ENCODE results near the gene SORCS3. TPM values are rescaled to one million over a fixed set of nuclear protein-coding genes. Genes with fewer than 3 reads are reported as not detected.

SORCS3 gene
- total and polyA plus RNA-seq, 2 of the 13 experiments (the other 11 are each of a cell fraction or from before 2014, with no cell fraction given) = 0.07 TPM; not detected in 1

GRCh38 chr10:104613406-104613805 lies 27.7 kb upstream of the SORCS3 start:
- ATAC-seq (no peak), FAIRE-seq (no peak), DNase-seq (ENCODE audit: low spot score) (no peak)
- ChIA-PET CTCF (ENCODE audit: low intra/inter-chr PET ratio, low total read pairs) (interaction anchor here (1.5 kb wide), 1 partner anchor 33 kb away, joined by 5 read pairs; no protein-coding TSS in a partner anchor), POLR2A (no interaction called here)
- intact Hi-C loops (cut with micrococcal nuclease; ENCODE audit: unreplicated experiment) = no loop called here
- no peak for TF ChIP-seq ZBTB39 (CRISPR knock-in tag; IDR thresholded peaks at IDR 0.05)
- TF ChIP-seq MATR3 (CRISPR knock-in tag; IDR thresholded peaks at IDR 0.05) = no peak
- TF ChIP-seq NCOA1 (CRISPR knock-in tag; IDR thresholded peaks at IDR 0.05) = no peak
- no peak for TF ChIP-seq NR1H2 (CRISPR knock-in tag; IDR thresholded peaks at IDR 0.05; ENCODE audit: borderline replicate concordance, low read depth)
- TF ChIP-seq PTBP1 (IDR thresholded peaks at IDR 0.05; ENCODE audit: low read depth, low read length, poor library complexity, severe bottlenecking) = no peak
- TF ChIP-seq ZNF7 (CRISPR knock-in tag; IDR thresholded peaks at IDR 0.05) = no peak
- no peak for TF ChIP-seq RORA (CRISPR knock-in tag; IDR thresholded peaks at IDR 0.05)
- TF ChIP-seq SAFB2 (CRISPR knock-in tag; IDR thresholded peaks at IDR 0.05; ENCODE audit: borderline replicate concordance, low read depth) = no peak
- TF ChIP-seq ZNF652 (CRISPR knock-in tag; IDR thresholded peaks at IDR 0.05; ENCODE audit: borderline replicate concordance, low read depth) = no peak
- no peak for TF ChIP-seq CERS6 (CRISPR knock-in tag; IDR thresholded peaks at IDR 0.05)
- TF ChIP-seq ZNF432 (CRISPR knock-in tag; IDR thresholded peaks at IDR 0.05; ENCODE audit: borderline replicate concordance) = no peak
- no peak overlapping the region for H2AFZ ChIP-seq (ENCODE audit: low read length)
- WGBS (ENCODE audit: low lambda C conversion rate) = 37% methylated on average over 2 of the region's 2 CpGs
- no TSS peak for BruUV-seq (replicated peaks)
- no peaks in the 10 kb centered on the region for H3K4me1 ChIP-seq (ENCODE audit: insufficient read depth, low read length)
- H3K79me2 ChIP-seq (ENCODE audit: insufficient read depth, low read length) = no peaks in the 10 kb centered on the region
- no peaks in the 10 kb centered on the region for H3K36me3 ChIP-seq (replicated peaks in 1 of 2; ENCODE audit: control insufficient read depth in 1 of 2, insufficient read depth in 2 of 2, low read length in 2 of 2)
- H3K4me2 ChIP-seq (ENCODE audit: low read depth, low read length) = no peak overlapping the region
- H3K27ac ChIP-seq (ENCODE audit: extremely low read length, insufficient read depth, low read length) = no peak overlapping the region
- in situ Hi-C loops (cut with HindIII; ENCODE audit: extremely low pct_ligation_motif_present, low pct_unique_long_range_greater_than_20kb) = loop anchor here (10.0 kb wide), 1 partner anchor 209 kb away; no protein-coding TSS in a partner anchor
- H4K20me1 ChIP-seq (ENCODE audit: insufficient read depth, low read length) = no peaks in the 10 kb centered on the region
- no peak overlapping the region for H3K9ac ChIP-seq (ENCODE audit: insufficient read depth, low read depth, low read length)
- H3K4me3 ChIP-seq (replicated peaks in 1 of 3; ENCODE audit: insufficient read depth in 1 of 3, low read depth in 2 of 3, low read length in 3 of 3) = no peak overlapping the region
- peaks cover 0 to 5% of the 10 kb centered on the region in 2 experiments; a peak in 1 of 5 replicates for H3K27me3 ChIP-seq (ENCODE audit: control insufficient read depth in 1 of 2, insufficient read depth in 2 of 2, low read length in 2 of 2)
- no peaks in the 10 kb centered on the region for H3K9me3 ChIP-seq (ENCODE audit: low read length)

All from HepG2 (cell line).